CD4-positive, alpha-beta T cell (primary cell): ENCODE measurements around the gene KRT15. TPM values are rescaled to one million over a fixed set of nuclear protein-coding genes. Genes with fewer than 3 reads are reported as not detected.

Experiments used
- ATAC-seq: fragments of 200-7000 bp; cut with Tn5 transposase; one replicate; pipeline ENCODE4 v1.10.0; 2022; ENCODE audit warnings: mild to moderate bottlenecking; ENCODE audit not compliant: poor library complexity
- CTCF ChIA-PET: fragments of 350-600 bp; sonication (Branson Sonifier 250); formaldehyde crosslinking; loops from one replicate; lab custom pipeline; 2021; ENCODE audit warnings: antibody characterized with exemption, inconsistent platforms; lab: Charles Lee
- POLR2A ChIA-PET: fragments of 350-600 bp; sonication (Branson Sonifier 250); formaldehyde crosslinking; loops from one replicate; lab custom pipeline; 2021; ENCODE audit warnings: antibody characterized with exemption, inconsistent platforms; lab: Charles Lee
- DNase-seq, 14 experiments: peaks; one replicate each; pipeline ENCODE4 v3.0.0-alpha.2; 2013 to 2020; ENCODE audit warnings: mixed read lengths in 2 of 14
- H3K27ac ChIP-seq, 2 donors: one replicate each; pipeline versions ENCODE4 v1.5.1 to v1.7.0; 2013; ENCODE audit warnings: low read length in 2 of 2, low read depth in 1 of 2, mild to moderate bottlenecking in 1 of 2
- H3K27me3 ChIP-seq, 2 experiments: 1 replicate in 1 of 2; 2 replicates in 1 of 2; pipeline versions ENCODE4 v1.6.1 to v1.7.0; 2013; ENCODE audit warnings: low read length in 2 of 2, control low read depth in 1 of 2, mild to moderate bottlenecking in 1 of 2, moderate library complexity in 1 of 2; ENCODE audit not compliant: insufficient read depth in 2 of 2, control insufficient read depth in 1 of 2
- H3K36me3 ChIP-seq: one replicate; pipeline ENCODE4 v1.6.1; 2013; ENCODE audit warnings: low read length, control low read depth; ENCODE audit not compliant: insufficient read depth
- H3K4me1 ChIP-seq: one replicate; pipeline ENCODE4 v1.6.1; 2013; ENCODE audit warnings: low read length, control low read depth; ENCODE audit not compliant: insufficient read depth
- H3K4me3 ChIP-seq: one replicate; pipeline ENCODE4 v1.5.1; 2013; ENCODE audit warnings: mild to moderate bottlenecking, low read length, moderate library complexity
- H3K9me3 ChIP-seq, 2 experiments: 1 replicate in 1 of 2; 2 replicates in 1 of 2; pipeline versions ENCODE4 v1.6.1 to v1.7.0; 2013; ENCODE audit warnings: low read length in 2 of 2, mild to moderate bottlenecking in 2 of 2, control low read depth in 1 of 2, moderate library complexity in 1 of 2; ENCODE audit not compliant: control insufficient read depth in 1 of 2, insufficient read depth in 1 of 2
- H3K27ac Mint-ChIP-seq: one replicate; pipeline ENCODE4 v1.8.0; 2020; ENCODE audit warnings: mixed read lengths
- H3K27me3 Mint-ChIP-seq: one replicate; pipeline ENCODE4 v1.8.0; 2021; ENCODE audit warnings: mixed read lengths
- H3K36me3 Mint-ChIP-seq: one replicate; pipeline ENCODE4 v1.8.0; 2021; ENCODE audit warnings: low read depth, mixed read lengths
- H3K4me1 Mint-ChIP-seq: one replicate; pipeline ENCODE4 v1.8.0; 2021; ENCODE audit warnings: low read depth, mixed read lengths
- H3K4me3 Mint-ChIP-seq: one replicate; pipeline ENCODE4 v1.8.0; 2020; ENCODE audit warnings: mild to moderate bottlenecking, mixed read lengths
- H3K9me3 Mint-ChIP-seq: one replicate; pipeline ENCODE4 v1.8.0; 2020; ENCODE audit warnings: mixed read lengths
- intact Hi-C, 2 experiments: fragments of 100-400 bp; cut with DNase I in 1 of 2; cut with micrococcal nuclease in 1 of 2; formaldehyde crosslinking; loops; one replicate each; pipeline versions ENCODE4 v1.15.1 to v1.9.0; 2023 to 2025; cut with DNase I, micrococcal nuclease
- total RNA-seq, 174 experiments: library from RNA in 2 of 174; stranded (reverse) in 2 of 174; gene quantifications; one replicate each; pipeline ENCODE4 v1.2.3 and lab custom pipeline; 2021 to 2026
- TF ChIP-seq, protein P1 (sequence below): fragments of 200-600 bp; IDR thresholded peaks from one replicate; pipeline ENCODE4 v1.8.0; 2022; ENCODE audit warnings: antibody characterized with exemption, mild to moderate bottlenecking

The KRT15 gene
- total RNA-seq, 2 experiments from 2014 or later: not detected

DNA sequence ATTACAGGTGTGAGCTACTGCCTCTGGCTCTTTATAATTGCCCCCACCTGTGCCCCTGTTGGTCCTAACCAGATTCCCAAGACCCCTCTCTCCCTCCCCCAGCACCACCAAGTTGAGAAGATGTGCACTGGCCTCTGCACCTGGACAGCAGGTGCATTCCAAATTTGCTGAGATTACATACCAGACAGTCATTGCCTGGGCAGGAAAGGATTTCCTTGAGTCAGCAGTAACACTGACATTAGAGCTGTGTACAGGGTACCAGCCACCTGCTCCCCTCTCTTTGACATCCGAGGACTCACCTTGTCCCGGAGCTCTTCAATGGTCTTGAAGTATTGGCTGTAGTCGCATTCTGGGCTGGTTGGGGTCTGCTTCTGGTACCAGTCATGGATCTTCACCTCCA is 659 bp downstream of the KRT15 start:
- H3K4me1 ChIP-seq: no peaks in the 10 kb centered on the region
- H3K4me3 ChIP-seq: no peak overlapping the region
- TF ChIP-seq, protein P1, sequence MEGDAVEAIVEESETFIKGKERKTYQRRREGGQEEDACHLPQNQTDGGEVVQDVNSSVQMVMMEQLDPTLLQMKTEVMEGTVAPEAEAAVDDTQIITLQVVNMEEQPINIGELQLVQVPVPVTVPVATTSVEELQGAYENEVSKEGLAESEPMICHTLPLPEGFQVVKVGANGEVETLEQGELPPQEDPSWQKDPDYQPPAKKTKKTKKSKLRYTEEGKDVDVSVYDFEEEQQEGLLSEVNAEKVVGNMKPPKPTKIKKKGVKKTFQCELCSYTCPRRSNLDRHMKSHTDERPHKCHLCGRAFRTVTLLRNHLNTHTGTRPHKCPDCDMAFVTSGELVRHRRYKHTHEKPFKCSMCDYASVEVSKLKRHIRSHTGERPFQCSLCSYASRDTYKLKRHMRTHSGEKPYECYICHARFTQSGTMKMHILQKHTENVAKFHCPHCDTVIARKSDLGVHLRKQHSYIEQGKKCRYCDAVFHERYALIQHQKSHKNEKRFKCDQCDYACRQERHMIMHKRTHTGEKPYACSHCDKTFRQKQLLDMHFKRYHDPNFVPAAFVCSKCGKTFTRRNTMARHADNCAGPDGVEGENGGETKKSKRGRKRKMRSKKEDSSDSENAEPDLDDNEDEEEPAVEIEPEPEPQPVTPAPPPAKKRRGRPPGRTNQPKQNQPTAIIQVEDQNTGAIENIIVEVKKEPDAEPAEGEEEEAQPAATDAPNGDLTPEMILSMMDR: no peak
- no peaks in the 10 kb centered on the region for H3K9me3 ChIP-seq
- ATAC-seq (no peak), DNase-seq (no peak)
- Mint-ChIP-seq H3K4me3 (no peak overlapping the region), H3K4me1 (no peaks in the 10 kb centered on the region), H3K27ac (no peak overlapping the region), H3K36me3 (no peaks in the 10 kb centered on the region), H3K9me3 (no peaks in the 10 kb centered on the region), H3K27me3 (peaks cover 6% of the 10 kb centered on the region)
- intact Hi-C loops: no loop called here
- H3K27ac ChIP-seq: no peak overlapping the region
- peaks cover 0 to 5% of the 10 kb centered on the region in 2 experiments for H3K27me3 ChIP-seq
- no peaks in the 10 kb centered on the region for H3K36me3 ChIP-seq
- ChIA-PET POLR2A (no interaction called here), CTCF (no interaction called here)

DNA sequence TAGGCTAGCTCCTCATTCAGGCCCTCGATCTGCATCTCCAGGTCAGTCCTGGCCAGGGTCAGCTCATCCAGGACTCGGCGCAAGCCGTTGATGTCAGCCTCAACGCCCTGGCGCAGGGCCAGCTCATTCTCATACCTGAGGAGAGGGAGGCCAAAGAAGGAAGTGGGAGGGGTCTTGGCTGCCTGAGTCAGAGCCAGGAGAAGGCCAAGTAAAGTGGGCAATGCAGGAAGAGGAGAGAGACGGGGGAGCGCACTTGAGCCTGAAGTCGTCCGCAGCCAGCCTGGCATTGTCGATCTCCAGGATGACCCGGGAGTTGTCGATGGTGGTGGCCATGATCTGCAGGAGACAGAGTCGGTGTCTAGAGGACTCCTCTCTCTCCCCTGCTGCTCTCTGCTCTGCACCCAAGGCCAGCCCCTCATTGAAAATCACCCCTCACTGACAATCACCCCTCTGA is 1.8 kb downstream of the KRT15 start:
- Mint-ChIP-seq H3K4me3 (no peak overlapping the region), H3K36me3 (no peaks in the 10 kb centered on the region), H3K4me1 (no peaks in the 10 kb centered on the region), H3K27me3 (peaks cover 6% of the 10 kb centered on the region), H3K9me3 (no peaks in the 10 kb centered on the region), H3K27ac (no peak overlapping the region)
- Histone ChIP-seq H3K4me1 (no peaks in the 10 kb centered on the region), H3K27me3 (peaks cover 0 to 5% of the 10 kb centered on the region in 2 experiments), H3K36me3 (no peaks in the 10 kb centered on the region), H3K9me3 (no peaks in the 10 kb centered on the region), H3K27ac (no peak overlapping the region), H3K4me3 (no peak overlapping the region)
- ChIA-PET CTCF (no interaction called here), POLR2A (interaction anchor here (0.5 kb wide), 1 partner anchor 22 kb away, joined by 3 read pairs; no protein-coding TSS in a partner anchor)
- TF ChIP-seq, protein P1: no peak
- ATAC-seq (no peak), DNase-seq (no peak)
- intact Hi-C loops: no loop called here

DNA sequence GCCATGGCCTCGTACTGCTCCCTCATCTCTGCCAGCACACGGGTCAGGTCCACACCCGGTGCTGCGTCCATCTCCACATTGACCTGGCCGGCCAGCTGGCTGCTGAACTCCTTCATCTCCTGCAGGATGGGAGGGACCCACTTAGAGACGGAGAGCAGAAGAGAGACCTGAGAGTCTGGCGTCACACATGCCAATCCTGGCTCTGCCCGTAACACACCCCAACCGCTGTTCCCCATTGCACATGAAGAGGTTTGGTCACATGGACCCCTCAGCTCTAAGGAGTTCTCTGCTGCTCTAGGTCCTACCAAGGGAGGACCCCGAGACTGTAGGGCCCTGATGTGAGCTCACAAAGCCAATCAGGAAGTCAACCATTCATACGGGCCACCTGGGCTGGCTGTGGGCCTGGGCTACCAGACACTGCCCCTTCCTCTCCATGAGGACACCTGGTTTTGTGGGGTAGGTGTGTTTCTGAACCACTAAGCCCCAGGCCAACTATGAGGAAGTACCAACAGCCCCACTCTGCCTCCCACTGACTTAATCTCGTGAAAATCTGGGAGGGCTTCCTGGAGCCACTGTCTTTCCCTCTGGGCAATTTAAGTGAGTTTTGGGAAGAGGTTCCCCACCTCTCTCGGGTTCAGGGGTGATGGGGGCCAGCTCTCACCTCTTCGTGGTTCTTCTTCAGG is 2.4 kb downstream of the KRT15 start:
- H3K36me3 ChIP-seq: no peaks in the 10 kb centered on the region
- ATAC-seq (no peak), DNase-seq (no peak)
- TF ChIP-seq, protein P1: no peak
- CTCF ChIA-PET: no interaction called here
- H3K4me3 ChIP-seq: no peak overlapping the region
- Mint-ChIP-seq H3K27me3 (peaks cover 6% of the 10 kb centered on the region), H3K36me3 (no peaks in the 10 kb centered on the region), H3K27ac (no peak overlapping the region), H3K9me3 (no peaks in the 10 kb centered on the region), H3K4me1 (no peaks in the 10 kb centered on the region), H3K4me3 (no peak overlapping the region)
- H3K27ac ChIP-seq: no peak overlapping the region
- H3K27me3 ChIP-seq: peaks cover 0 to 5% of the 10 kb centered on the region in 2 experiments
- POLR2A ChIA-PET: interaction anchor here (0.5 kb wide), 1 partner anchor 21 kb away, joined by 3 read pairs; no protein-coding TSS in a partner anchor
- H3K4me1 ChIP-seq: no peaks in the 10 kb centered on the region
- H3K9me3 ChIP-seq: no peaks in the 10 kb centered on the region
- intact Hi-C loops: no loop called here
